Ishikawa (cell line): Measurements from ENCODE around the gene MECR.

Experiments used
- CEBPB ChIP-seq: IDR thresholded peaks from 2 replicates; pipeline ENCODE4 v1.6.1; 2012
- CREB1 ChIP-seq: IDR thresholded peaks from 2 replicates; pipeline ENCODE4 v1.6.1; 2012; ENCODE audit warnings: low read depth
- EGR1 ChIP-seq: IDR thresholded peaks from 2 replicates; pipeline ENCODE4 v1.6.1; 2012
- EP300 ChIP-seq: IDR thresholded peaks from 2 replicates; pipeline ENCODE4 v1.6.1; 2012; ENCODE audit warnings: borderline replicate concordance
- FOXM1 ChIP-seq: IDR thresholded peaks from 2 replicates; pipeline ENCODE4 v1.6.1; 2012; ENCODE audit warnings: low read depth, borderline replicate concordance
- MAX ChIP-seq: IDR thresholded peaks from 2 replicates; pipeline ENCODE4 v1.6.1; 2012
- NFIC ChIP-seq: IDR thresholded peaks from 2 replicates; pipeline ENCODE4 v1.6.1; 2012
- RAD21 ChIP-seq: IDR thresholded peaks from 2 replicates; pipeline ENCODE4 v1.6.1; 2012; ENCODE audit warnings: low read depth
- REST ChIP-seq: IDR thresholded peaks from 2 replicates; pipeline ENCODE4 v1.6.1; 2012; ENCODE audit warnings: low read depth, mild to moderate bottlenecking
- TAF1 ChIP-seq: IDR thresholded peaks from 2 replicates; pipeline ENCODE4 v1.6.1; 2012; ENCODE audit warnings: low read depth, mild to moderate bottlenecking
- TCF12 ChIP-seq: IDR thresholded peaks from 2 replicates; pipeline ENCODE4 v1.6.1; 2012; ENCODE audit warnings: low read depth
- TEAD4 ChIP-seq: IDR thresholded peaks from 2 replicates; pipeline ENCODE4 v1.6.1; 2012
- USF1 ChIP-seq: IDR thresholded peaks from 2 replicates; pipeline ENCODE4 v1.6.1; 2012
- YY1 ChIP-seq: IDR thresholded peaks from 2 replicates; pipeline ENCODE4 v1.6.1; 2012; ENCODE audit warnings: low read depth
- ZBTB7A ChIP-seq: IDR thresholded peaks from 2 replicates; pipeline ENCODE4 v1.6.1; 2012; ENCODE audit warnings: low read depth

MECR gene

GRCh38 chr1:29230553-29231378 is at the start of gene MECR:
MECR (minus strand) TSS chr1:29230934; CDS start chr1:29230906, 28 bp downstream.
- no peak for TF ChIP-seq EGR1
- TF ChIP-seq USF1 = peak; percentile 36; the same call in 1 of the 2 replicates
- TF ChIP-seq RAD21 = no peak
- no peak for TF ChIP-seq CEBPB
- peak; percentile 94 for TF ChIP-seq MAX
- TF ChIP-seq TAF1 = peak; percentile 67
- peak; percentile 47; the same call in 1 of the 2 replicates for TF ChIP-seq TCF12
- peak; percentile 31; the same call in 1 of the 2 replicates for TF ChIP-seq ZBTB7A
- TF ChIP-seq CREB1 = peak; percentile 94

GRCh38 chr1:29279951-29280391 is 49.2 kb upstream of the MECR start:
- TF ChIP-seq YY1 (no peak), RAD21 (no peak), TEAD4 (no peak), USF1 (no peak), ZBTB7A (no peak), NFIC (no peak), CREB1 (no peak), EGR1 (no peak), EP300 (no peak)

GRCh38 chr1:29279406-29279805 is 48.7 kb upstream of the MECR start:
- no peak for TF ChIP-seq EGR1
- no peak for TF ChIP-seq FOXM1
- TF ChIP-seq TAF1 = no peak
- no peak for TF ChIP-seq YY1
- no peak for TF ChIP-seq TEAD4
- no peak for TF ChIP-seq CEBPB

GRCh38 chr1:29278124-29278523 is 47.4 kb upstream of the MECR start:
- TF ChIP-seq REST = no peak
- no peak for TF ChIP-seq ZBTB7A
- TF ChIP-seq TAF1 = no peak
- TF ChIP-seq NFIC = no peak
- TF ChIP-seq TCF12 = no peak
- TF ChIP-seq MAX = no peak
- no peak for TF ChIP-seq USF1
- no peak for TF ChIP-seq CEBPB
- no peak for TF ChIP-seq EGR1
- no peak for TF ChIP-seq FOXM1
- TF ChIP-seq RAD21 = no peak
- TF ChIP-seq TEAD4 = no peak
- TF ChIP-seq CREB1 = no peak

- TF ChIP-seq CREB1 (no peak), EP300 (no peak), TAF1 (no peak), YY1 (no peak), NFIC (no peak), REST (no peak), RAD21 (no peak), FOXM1 (no peak), ZBTB7A (no peak), USF1 (no peak), TCF12 (no peak), CEBPB (no peak), TEAD4 (no peak), EGR1 (no peak), MAX (no peak)
Measured at GRCh38 chr1:29275435-29275834, 44.7 kb upstream of the MECR start.
